Measurements from ENCODE around the gene ODC1. TPM values are rescaled to one million over a fixed set of nuclear protein-coding genes. Genes with fewer than 3 reads are reported as not detected.

ODC1 gene
- total and polyA plus RNA-seq, 2 donors (not counting 1 experiment from before 2014, with no cell fraction given) = 86.4 to 89.3 TPM

GRCh38 chr2:10432311-10433181 lies 15.6 kb downstream of the ODC1 start:
- H3K4me2 ChIP-seq (ENCODE audit: extremely low read depth, insufficient read depth, low read length) = peak overlapping the region; percentile 32
- H3K27me3 ChIP-seq (ENCODE audit: control insufficient read depth, insufficient read depth, low read length) = no peaks in the 10 kb centered on the region
- H3K79me2 ChIP-seq (ENCODE audit: control insufficient read depth, insufficient read depth, low read length) = no peaks in the 10 kb centered on the region
- TF ChIP-seq EZH2 (IDR thresholded peaks at IDR 0.05; ENCODE audit: low read length, missing control alignments) = no peak
- TF ChIP-seq CTCF (conservative IDR thresholded peaks at IDR 0.05 in 1 of 2, IDR thresholded peaks at IDR 0.05 in 1 of 2; ENCODE audit: low read depth in 1 of 2, low read length in 2 of 2) = no peak
- H3K9ac ChIP-seq (ENCODE audit: insufficient read depth, low read length) = no peak overlapping the region
- H3K4me1 ChIP-seq (ENCODE audit: control insufficient read depth, extremely low read depth, insufficient read depth, low read length) = no peaks in the 10 kb centered on the region
- H2AFZ ChIP-seq (ENCODE audit: low read length) = no peak overlapping the region
- no peaks in the 10 kb centered on the region for H4K20me1 ChIP-seq (ENCODE audit: control insufficient read depth, extremely low read depth, insufficient read depth, low read length)
- peaks cover 2% of the 10 kb centered on the region for H3K36me3 ChIP-seq (ENCODE audit: control insufficient read depth, insufficient read depth, low read length)
- DNase-seq (ENCODE audit: low read depth in 2 of 2) = no peak
- no peaks in the 10 kb centered on the region for H3K9me3 ChIP-seq (ENCODE audit: control insufficient read depth, insufficient read depth, low read depth, low read length)
- no peak overlapping the region for H3K27ac ChIP-seq (ENCODE audit: insufficient read depth, low read length)
- H3K4me3 ChIP-seq (replicated peaks in 1 of 4; ENCODE audit: control extremely low read depth in 1 of 4, insufficient read depth in 1 of 4, low read depth in 3 of 4, low read length in 4 of 4) = peak overlapping the region in 1 of 4 experiments; percentile 46

- DNase-seq (ENCODE audit: low read depth in 2 of 2) = no peak
- Histone ChIP-seq H3K4me1 (ENCODE audit: control insufficient read depth, extremely low read depth, insufficient read depth, low read length) (no peaks in the 10 kb centered on the region), H2AFZ (ENCODE audit: low read length) (no peak overlapping the region), H4K20me1 (ENCODE audit: control insufficient read depth, extremely low read depth, insufficient read depth, low read length) (no peaks in the 10 kb centered on the region), H3K27ac (ENCODE audit: insufficient read depth, low read length) (no peak overlapping the region), H3K4me3 (replicated peaks in 1 of 4; ENCODE audit: control extremely low read depth in 1 of 4, insufficient read depth in 1 of 4, low read depth in 3 of 4, low read length in 4 of 4) (peak overlapping the region in 1 of 4 experiments; percentile 46), H3K4me2 (ENCODE audit: extremely low read depth, insufficient read depth, low read length) (peak overlapping the region; percentile 32), H3K79me2 (ENCODE audit: control insufficient read depth, insufficient read depth, low read length) (no peaks in the 10 kb centered on the region), H3K27me3 (ENCODE audit: control insufficient read depth, insufficient read depth, low read length) (no peaks in the 10 kb centered on the region), H3K36me3 (ENCODE audit: control insufficient read depth, insufficient read depth, low read length) (peaks cover 3% of the 10 kb centered on the region), H3K9ac (ENCODE audit: insufficient read depth, low read length) (no peak overlapping the region), H3K9me3 (ENCODE audit: control insufficient read depth, insufficient read depth, low read depth, low read length) (no peaks in the 10 kb centered on the region)
- TF ChIP-seq CTCF (conservative IDR thresholded peaks at IDR 0.05 in 1 of 2, IDR thresholded peaks at IDR 0.05 in 1 of 2; ENCODE audit: low read depth in 1 of 2, low read length in 2 of 2) = no peak
Observed at GRCh38 chr2:10431797-10432196, 16.3 kb downstream of the ODC1 start.

GRCh38 chr2:10430886-10431622 lies 17.1 kb downstream of the ODC1 start:
- Histone ChIP-seq H3K4me3 (replicated peaks in 1 of 4; ENCODE audit: control extremely low read depth in 1 of 4, insufficient read depth in 1 of 4, low read depth in 3 of 4, low read length in 4 of 4) (no peak overlapping the region), H3K36me3 (ENCODE audit: control insufficient read depth, insufficient read depth, low read length) (peaks cover 5% of the 10 kb centered on the region), H4K20me1 (ENCODE audit: control insufficient read depth, extremely low read depth, insufficient read depth, low read length) (no peaks in the 10 kb centered on the region), H2AFZ (ENCODE audit: low read length) (no peak overlapping the region), H3K27ac (ENCODE audit: insufficient read depth, low read length) (no peak overlapping the region), H3K4me2 (ENCODE audit: extremely low read depth, insufficient read depth, low read length) (no peak overlapping the region), H3K9ac (ENCODE audit: insufficient read depth, low read length) (no peak overlapping the region), H3K79me2 (ENCODE audit: control insufficient read depth, insufficient read depth, low read length) (no peaks in the 10 kb centered on the region), H3K9me3 (ENCODE audit: control insufficient read depth, insufficient read depth, low read depth, low read length) (no peaks in the 10 kb centered on the region), H3K4me1 (ENCODE audit: control insufficient read depth, extremely low read depth, insufficient read depth, low read length) (no peaks in the 10 kb centered on the region), H3K27me3 (ENCODE audit: control insufficient read depth, insufficient read depth, low read length) (no peaks in the 10 kb centered on the region)
- DNase-seq (ENCODE audit: low read depth in 2 of 2) = no peak
- TF ChIP-seq CTCF (conservative IDR thresholded peaks at IDR 0.05 in 1 of 2, IDR thresholded peaks at IDR 0.05 in 1 of 2; ENCODE audit: low read depth in 1 of 2, low read length in 2 of 2) (no peak), EZH2 (IDR thresholded peaks at IDR 0.05; ENCODE audit: low read length, missing control alignments) (no peak)

Measured in fibroblast of lung (primary cell).